ENCODE data around the gene PRSS23.

Gene PRSS23

GRCh38 chr11:86810288-86810687 is 9.9 kb downstream of the PRSS23 start:
- Histone ChIP-seq H3K27me3 (peaks cover 29% of the 10 kb centered on the region), H3K4me3 (ENCODE audit: low read depth, low read length) (no peak overlapping the region), H3K36me3 (no peaks in the 10 kb centered on the region), H3K9me3 (no peaks in the 10 kb centered on the region; the same call in 1 of the 2 replicates), H3K4me1 (no peaks in the 10 kb centered on the region)
- TF ChIP-seq CTCF (IDR thresholded peaks at IDR 0.05; ENCODE audit: low read depth, low read length) = no peak
- DNase-seq = no peak

GRCh38 chr11:86811637-86812321 is 11.4 kb downstream of the PRSS23 start:
- no peaks in the 10 kb centered on the region for H3K4me1 ChIP-seq
- DNase-seq = no peak
- no peak overlapping the region for H3K4me3 ChIP-seq (ENCODE audit: low read depth, low read length)
- H3K36me3 ChIP-seq = no peaks in the 10 kb centered on the region
- TF ChIP-seq CTCF (IDR thresholded peaks at IDR 0.05; ENCODE audit: low read depth, low read length) = no peak
- H3K9me3 ChIP-seq = no peaks in the 10 kb centered on the region; the same call in 1 of the 2 replicates
- peaks cover 23% of the 10 kb centered on the region for H3K27me3 ChIP-seq

GRCh38 chr11:86812322-86812670 is 12.0 kb downstream of the PRSS23 start:
- Histone ChIP-seq H3K4me1 (no peaks in the 10 kb centered on the region), H3K36me3 (no peaks in the 10 kb centered on the region), H3K4me3 (ENCODE audit: low read depth, low read length) (no peak overlapping the region), H3K27me3 (peaks cover 23% of the 10 kb centered on the region), H3K9me3 (no peaks in the 10 kb centered on the region; the same call in 1 of the 2 replicates)
- no peak for DNase-seq
- no peak for TF ChIP-seq CTCF (IDR thresholded peaks at IDR 0.05; ENCODE audit: low read depth, low read length)

- peaks cover 23% of the 10 kb centered on the region for H3K27me3 ChIP-seq
- no peaks in the 10 kb centered on the region for H3K9me3 ChIP-seq
- H3K36me3 ChIP-seq = no peaks in the 10 kb centered on the region
- no peaks in the 10 kb centered on the region for H3K4me1 ChIP-seq
- no peak overlapping the region for H3K4me3 ChIP-seq (ENCODE audit: low read depth, low read length)
- DNase-seq = no peak
- no peak for TF ChIP-seq CTCF (IDR thresholded peaks at IDR 0.05; ENCODE audit: low read depth, low read length)
Observed at GRCh38 chr11:86812981-86813380, 12.6 kb downstream of the PRSS23 start.

- no peak for TF ChIP-seq CTCF (IDR thresholded peaks at IDR 0.05; ENCODE audit: low read depth, low read length)
- no peak overlapping the region for H3K4me3 ChIP-seq (ENCODE audit: low read depth, low read length)
- no peaks in the 10 kb centered on the region for H3K36me3 ChIP-seq
- DNase-seq = no peak
- peaks cover 19% of the 10 kb centered on the region for H3K27me3 ChIP-seq
- H3K9me3 ChIP-seq = no peaks in the 10 kb centered on the region
- H3K4me1 ChIP-seq = no peaks in the 10 kb centered on the region
Observed at GRCh38 chr11:86814775-86815174, 14.4 kb downstream of the PRSS23 start.

GRCh38 chr11:86815726-86816125 is 15.4 kb downstream of the PRSS23 start:
- TF ChIP-seq CTCF (IDR thresholded peaks at IDR 0.05; ENCODE audit: low read depth, low read length) = no peak
- no peaks in the 10 kb centered on the region for H3K4me1 ChIP-seq

More at GRCh38 chr11:86815726-86816125, 15.4 kb downstream of the PRSS23 start:
- no peak overlapping the region for H3K4me3 ChIP-seq (ENCODE audit: low read depth, low read length)
- H3K36me3 ChIP-seq = no peaks in the 10 kb centered on the region
- H3K27me3 ChIP-seq = peaks cover 13% of the 10 kb centered on the region
- no peak for DNase-seq
- no peaks in the 10 kb centered on the region for H3K9me3 ChIP-seq
